ENCODE results near the gene C1orf56. TPM values are rescaled to one million over a fixed set of nuclear protein-coding genes. Genes with fewer than 3 reads are reported as not detected.

Gene C1orf56
- total RNA-seq: 1 to 10 TPM; 1.3 TPM

DNA sequence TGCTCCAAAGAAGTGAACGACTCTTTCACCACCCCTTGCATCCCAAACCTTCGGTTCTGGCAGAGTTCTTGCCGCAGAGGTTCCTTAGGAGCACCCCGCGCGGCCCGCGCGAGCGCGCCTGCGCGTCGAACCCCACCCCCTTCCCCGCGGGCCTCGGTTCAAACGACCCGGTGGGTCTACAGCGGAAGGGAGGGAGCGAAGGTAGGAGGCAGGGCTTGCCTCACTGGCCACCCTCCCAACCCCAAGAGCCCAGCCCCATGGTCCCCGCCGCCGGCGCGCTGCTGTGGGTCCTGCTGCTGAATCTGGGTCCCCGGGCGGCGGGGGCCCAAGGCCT is at the start of gene C1orf56:
C1orf56 (plus strand) TSS at position 161 of the 334 bp plus-strand sequence; CDS start at position 258, 97 bp downstream.
- H3K27me3 Mint-ChIP-seq (ENCODE audit: low read depth): no peaks in the 10 kb centered on the region
- H3K36me3 Mint-ChIP-seq (ENCODE audit: low read depth): peaks cover 28% of the 10 kb centered on the region
- ChIA-PET POLR2A (interaction anchor here (1.0 to 4.0 kb wide), 7 partner anchors 11 to 299 kb away, joined by 3 to 32 read pairs (median 4); partner anchors contain the start of genes CDC42SE1, MINDY1, MLLT11 and RFX5), CTCF (interaction anchor here (0.7 to 7.8 kb wide), 14 partner anchors 9 to 204 kb away, joined by 3 to 77 read pairs (median 5); partner anchors contain the start of genes ANXA9, CDC42SE1, MINDY1 and MLLT11)
- peak within 1 kb of the TSS; percentile 89 for H3K4me3 Mint-ChIP-seq
- H3K9me3 Mint-ChIP-seq (ENCODE audit: insufficient read depth): no peaks in the 10 kb centered on the region
- peaks cover 53% of the 10 kb centered on the region for H3K4me1 Mint-ChIP-seq (ENCODE audit: low read depth)
- DNase-seq: peak; percentile 68
- ATAC-seq: peak; percentile 64
- H3K27ac Mint-ChIP-seq: peak within 1 kb of the TSS; percentile 90

DNA sequence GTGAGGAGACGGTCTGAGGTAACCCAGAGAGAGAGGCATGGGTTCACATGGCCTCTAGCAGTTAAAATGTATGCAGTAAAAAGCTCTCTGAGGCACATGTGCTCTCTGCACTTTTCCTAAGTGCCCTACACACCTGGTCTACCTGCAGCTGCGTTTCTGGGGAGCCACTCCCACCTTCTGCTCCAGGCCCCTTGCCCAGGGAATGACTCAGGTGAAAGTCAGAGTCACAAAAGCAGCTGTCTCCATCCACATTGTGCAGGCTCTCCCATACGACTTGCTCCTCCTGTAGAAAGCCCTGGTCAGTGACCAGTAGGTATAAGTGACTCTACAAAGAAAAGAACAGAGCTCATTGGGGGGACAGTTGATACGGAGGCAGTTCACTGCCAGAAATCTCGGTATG is 49.6 kb upstream of the C1orf56 start:
- no peak for DNase-seq
- H3K4me1 Mint-ChIP-seq (ENCODE audit: low read depth): peaks cover 34% of the 10 kb centered on the region
- H3K36me3 Mint-ChIP-seq (ENCODE audit: low read depth): peaks cover 33% of the 10 kb centered on the region
- no peak overlapping the region for H3K27ac Mint-ChIP-seq
- POLR2A ChIA-PET: interaction anchor here (0.9 to 1.5 kb wide), 3 partner anchors 8 to 60 kb away, joined by 3 to 6 read pairs (median 4); partner anchors contain the start of gene MINDY1
- H3K9me3 Mint-ChIP-seq (ENCODE audit: insufficient read depth): no peaks in the 10 kb centered on the region
- CTCF ChIA-PET: interaction anchor here (0.6 to 10.1 kb wide), 4 partner anchors 7 to 532 kb away, joined by 3 to 164 read pairs (median 48); partner anchors contain the start of genes ANXA9 and MINDY1
- H3K27me3 Mint-ChIP-seq (ENCODE audit: low read depth): no peaks in the 10 kb centered on the region
- H3K4me3 Mint-ChIP-seq: no peak overlapping the region
- no peak for ATAC-seq

DNA sequence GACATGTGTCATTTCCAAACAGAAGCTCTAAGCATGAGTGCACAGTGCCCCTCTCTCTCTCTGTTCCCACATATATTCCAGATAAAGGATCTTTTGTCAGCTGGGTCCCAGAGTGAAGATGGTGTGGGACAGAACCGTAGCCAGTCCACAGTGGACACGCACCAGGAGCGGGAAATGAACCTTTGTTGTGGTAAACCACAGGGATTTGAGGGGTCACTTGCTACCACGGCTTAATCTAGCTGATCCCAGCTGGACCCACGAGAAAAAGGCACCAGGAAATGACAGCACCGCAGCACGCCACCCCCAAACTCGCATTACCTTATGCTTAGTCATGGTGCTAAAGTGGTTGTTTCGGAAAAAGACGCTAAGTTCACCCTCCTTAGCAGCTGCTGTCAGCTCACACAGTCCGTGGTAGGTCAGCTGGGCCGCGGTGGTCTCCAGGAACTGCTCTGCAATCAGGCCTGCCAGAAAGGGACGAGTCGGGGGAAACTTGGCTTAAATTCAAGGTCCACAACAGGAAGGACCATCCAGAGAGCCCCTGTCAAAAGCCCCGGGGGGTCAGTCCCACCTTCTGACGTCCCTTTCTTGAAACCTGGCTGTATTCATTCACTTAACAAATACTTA is 48.4 kb upstream of the C1orf56 start:
- H3K4me3 Mint-ChIP-seq: no peak overlapping the region
- POLR2A ChIA-PET: no interaction called here
- no peak for DNase-seq
- peaks cover 44% of the 10 kb centered on the region for H3K4me1 Mint-ChIP-seq (ENCODE audit: low read depth)
- no peaks in the 10 kb centered on the region for H3K27me3 Mint-ChIP-seq (ENCODE audit: low read depth)
- no peaks in the 10 kb centered on the region for H3K9me3 Mint-ChIP-seq (ENCODE audit: insufficient read depth)
- CTCF ChIA-PET: interaction anchor here (0.8 to 10.1 kb wide), 3 partner anchors 13 to 302 kb away, joined by 3 to 164 read pairs (median 6); partner anchors contain the start of genes ANXA9 and GOLPH3L
- H3K27ac Mint-ChIP-seq: peak overlapping the region; percentile 11
- peaks cover 33% of the 10 kb centered on the region for H3K36me3 Mint-ChIP-seq (ENCODE audit: low read depth)
- no peak for ATAC-seq

DNA sequence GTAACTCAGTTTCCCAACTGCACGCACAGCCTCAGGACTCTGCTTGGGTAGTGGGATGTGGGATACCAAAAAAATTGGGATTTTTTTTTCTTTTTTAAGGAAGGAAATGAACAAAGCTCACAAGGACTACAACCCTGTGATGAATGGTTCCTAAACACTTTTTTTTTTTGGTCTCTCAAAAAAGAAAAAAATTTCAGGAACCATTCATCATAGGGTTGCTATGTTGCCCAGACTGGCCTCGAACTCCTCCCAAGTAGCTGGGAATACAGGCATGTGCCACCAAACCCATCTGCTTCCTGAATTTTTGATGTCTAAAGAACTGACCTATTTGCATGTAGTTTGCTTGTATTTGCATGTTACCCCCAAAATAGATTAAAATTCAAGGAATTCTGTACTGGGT is 47.6 kb upstream of the C1orf56 start:
- Mint-ChIP-seq H3K9me3 (ENCODE audit: insufficient read depth) (no peaks in the 10 kb centered on the region), H3K36me3 (ENCODE audit: low read depth) (peaks cover 33% of the 10 kb centered on the region), H3K4me3 (no peak overlapping the region), H3K27ac (no peak overlapping the region), H3K4me1 (ENCODE audit: low read depth) (peaks cover 51% of the 10 kb centered on the region), H3K27me3 (ENCODE audit: low read depth) (no peaks in the 10 kb centered on the region)
- ChIA-PET CTCF (interaction anchor here (1.2 to 10.1 kb wide), 2 partner anchors 12 to 17 kb away, joined by 6 to 164 read pairs; partner anchors contain the start of gene ANXA9), POLR2A (no interaction called here)
- ATAC-seq (no peak), DNase-seq (no peak)

- Mint-ChIP-seq H3K9me3 (ENCODE audit: insufficient read depth) (no peaks in the 10 kb centered on the region), H3K4me1 (ENCODE audit: low read depth) (peaks cover 53% of the 10 kb centered on the region), H3K27ac (no peak overlapping the region), H3K27me3 (ENCODE audit: low read depth) (no peaks in the 10 kb centered on the region), H3K36me3 (ENCODE audit: low read depth) (peaks cover 33% of the 10 kb centered on the region), H3K4me3 (no peak overlapping the region)
- DNase-seq (no peak), ATAC-seq (no peak)
- CTCF ChIA-PET: interaction anchor here (3.6 to 10.1 kb wide), 2 partner anchors 17 to 24 kb away, joined by 11 to 164 read pairs; partner anchors contain the start of gene ANXA9
- POLR2A ChIA-PET: interaction anchor here (0.5 kb wide), 1 partner anchor 54 kb away, joined by 3 read pairs; no protein-coding TSS in a partner anchor
Observed at GRCh38 chr1:151000408-151000807, 47.1 kb upstream of the C1orf56 start.

GRCh38 chr1:151001602-151002001 is 45.9 kb upstream of the C1orf56 start:
- H3K4me1 Mint-ChIP-seq (ENCODE audit: low read depth): peaks cover 59% of the 10 kb centered on the region
- no peak for DNase-seq
- no peak for ATAC-seq
- H3K27me3 Mint-ChIP-seq (ENCODE audit: low read depth): no peaks in the 10 kb centered on the region
- peaks cover 33% of the 10 kb centered on the region for H3K36me3 Mint-ChIP-seq (ENCODE audit: low read depth)
- no peak overlapping the region for H3K27ac Mint-ChIP-seq
- CTCF ChIA-PET: interaction anchor here (0.7 to 10.1 kb wide), 4 partner anchors 18 to 98 kb away, joined by 3 to 164 read pairs (median 7); partner anchors contain the start of gene ANXA9
- POLR2A ChIA-PET: no interaction called here
- no peaks in the 10 kb centered on the region for H3K9me3 Mint-ChIP-seq (ENCODE audit: insufficient read depth)
- H3K4me3 Mint-ChIP-seq: no peak overlapping the region

GRCh38 chr1:151002051-151002450 is 45.5 kb upstream of the C1orf56 start:
- H3K4me3 Mint-ChIP-seq: no peak overlapping the region
- ATAC-seq (no peak), DNase-seq (no peak)
- H3K27me3 Mint-ChIP-seq (ENCODE audit: low read depth): no peaks in the 10 kb centered on the region
- H3K9me3 Mint-ChIP-seq (ENCODE audit: insufficient read depth): no peaks in the 10 kb centered on the region
- ChIA-PET CTCF (interaction anchor here (0.9 to 10.1 kb wide), 5 partner anchors 6 to 98 kb away, joined by 3 to 164 read pairs (median 60); partner anchors contain the start of gene ANXA9), POLR2A (no interaction called here)
- peaks cover 63% of the 10 kb centered on the region for H3K4me1 Mint-ChIP-seq (ENCODE audit: low read depth)
- H3K27ac Mint-ChIP-seq: no peak overlapping the region
- peaks cover 31% of the 10 kb centered on the region for H3K36me3 Mint-ChIP-seq (ENCODE audit: low read depth)

- Mint-ChIP-seq H3K4me1 (ENCODE audit: low read depth) (peaks cover 69% of the 10 kb centered on the region), H3K27me3 (ENCODE audit: low read depth) (no peaks in the 10 kb centered on the region), H3K9me3 (ENCODE audit: insufficient read depth) (no peaks in the 10 kb centered on the region), H3K36me3 (ENCODE audit: low read depth) (peaks cover 28% of the 10 kb centered on the region), H3K4me3 (peak overlapping the region; percentile 39), H3K27ac (peak overlapping the region; percentile 80)
- ChIA-PET CTCF (interaction anchor here (1.2 to 5.9 kb wide), 5 partner anchors 7 to 236 kb away, joined by 3 to 94 read pairs (median 11); partner anchors contain the start of gene ANXA9), POLR2A (no interaction called here)
- DNase-seq (no peak), ATAC-seq (no peak)
Observed at GRCh38 chr1:151002611-151003010, 44.9 kb upstream of the C1orf56 start.

DNA sequence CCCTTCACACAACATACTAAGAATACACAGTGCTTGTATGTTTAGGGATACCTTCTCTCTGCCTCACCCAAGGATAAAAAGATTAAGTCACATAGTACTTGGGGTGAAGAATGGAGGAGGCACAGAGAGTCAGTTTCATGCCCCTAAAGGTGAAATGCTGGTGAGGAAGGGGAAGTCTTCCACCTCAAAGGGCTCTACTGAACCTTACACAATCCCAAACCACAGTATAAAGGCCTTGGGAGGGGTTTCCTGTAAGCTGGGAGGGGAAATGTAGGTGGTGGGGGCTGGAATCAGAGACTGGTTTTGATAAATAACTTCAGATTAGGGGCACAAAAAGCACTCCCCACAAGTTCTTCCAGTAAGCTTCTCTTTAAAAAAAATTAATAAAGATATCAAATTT is 44.4 kb upstream of the C1orf56 start:
- ATAC-seq: no peak
- DNase-seq: no peak

GRCh38 chr1:151005729-151006319 is 41.7 kb upstream of the C1orf56 start:
- H3K36me3 Mint-ChIP-seq (ENCODE audit: low read depth): peaks cover 18% of the 10 kb centered on the region
- POLR2A ChIA-PET: interaction anchor here (0.6 to 2.0 kb wide), 15 partner anchors 8 to 1558 kb away, joined by 3 to 8 read pairs (median 4); partner anchors contain the start of genes APH1A, C1orf56, CERS2 and GOLPH3L
- DNase-seq: no peak

More for the DNA sequence above, 44.4 kb upstream of the C1orf56 start:
- ChIA-PET POLR2A (interaction anchor here (0.9 kb wide), 1 partner anchor 30 kb away, joined by 4 read pairs; no protein-coding TSS in a partner anchor), CTCF (interaction anchor here (0.6 to 5.9 kb wide), 6 partner anchors 7 to 425 kb away, joined by 3 to 94 read pairs (median 8); partner anchors contain the start of gene ANXA9)
- H3K27me3 Mint-ChIP-seq (ENCODE audit: low read depth): no peaks in the 10 kb centered on the region
- peak overlapping the region; percentile 80 for H3K27ac Mint-ChIP-seq
- peaks cover 28% of the 10 kb centered on the region for H3K36me3 Mint-ChIP-seq (ENCODE audit: low read depth)
- H3K4me3 Mint-ChIP-seq: peak overlapping the region; percentile 39
- H3K4me1 Mint-ChIP-seq (ENCODE audit: low read depth): peaks cover 74% of the 10 kb centered on the region
- H3K9me3 Mint-ChIP-seq (ENCODE audit: insufficient read depth): no peaks in the 10 kb centered on the region

DNA sequence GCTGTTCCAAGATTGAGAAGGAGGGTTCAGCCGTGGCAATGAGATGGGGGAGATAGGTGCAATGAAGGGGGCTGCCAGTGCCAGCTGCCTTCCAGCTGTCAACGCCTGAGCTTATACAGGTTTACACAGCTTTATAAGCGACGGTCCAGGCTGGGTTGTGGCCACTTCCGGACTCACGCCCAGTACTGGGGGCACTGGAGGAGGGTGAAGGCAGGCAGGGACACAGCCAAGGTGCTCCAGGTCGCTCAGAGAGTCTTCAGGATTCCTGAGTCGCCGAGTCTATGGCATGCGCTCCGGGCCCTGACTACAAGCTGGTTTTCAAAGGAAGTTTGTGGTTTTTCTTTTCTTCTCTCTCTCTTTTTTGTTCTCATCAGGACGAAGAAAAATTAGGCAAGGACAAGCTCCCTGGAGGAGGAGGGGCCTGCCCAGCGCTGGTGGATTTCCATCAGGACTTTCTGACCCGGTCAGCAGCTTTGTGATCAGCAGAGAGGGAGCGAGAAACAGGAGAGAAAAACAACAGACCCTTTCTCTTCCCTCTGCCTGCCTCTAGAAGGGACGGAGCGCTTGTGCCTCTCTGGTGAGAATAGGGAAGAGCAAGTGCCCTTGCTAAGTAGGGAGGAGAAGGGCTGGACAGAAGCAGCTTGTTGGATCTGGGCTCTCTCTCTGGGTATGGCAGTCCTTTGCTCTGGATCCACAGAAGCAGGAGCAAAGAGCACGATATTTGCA is 41.1 kb upstream of the C1orf56 start, which contains the start of gene MINDY1:
MINDY1 (minus strand) TSS at position 576 of the 726 bp plus-strand sequence. CDS start 4,285 bp downstream, outside the sequence.
- Mint-ChIP-seq H3K4me1 (ENCODE audit: low read depth) (peaks cover 86% of the 10 kb centered on the region), H3K27me3 (ENCODE audit: low read depth) (no peaks in the 10 kb centered on the region), H3K27ac (peak within 1 kb of the TSS; percentile 91), H3K9me3 (ENCODE audit: insufficient read depth) (no peaks in the 10 kb centered on the region), H3K36me3 (ENCODE audit: low read depth) (peaks cover 14% of the 10 kb centered on the region), H3K4me3 (peak within 1 kb of the TSS; percentile 98)
- DNase-seq (peak; percentile 53), ATAC-seq (peak; percentile 25)
- ChIA-PET POLR2A (interaction anchor here (0.6 to 2.0 kb wide), 15 partner anchors 8 to 1557 kb away, joined by 3 to 8 read pairs (median 4); partner anchors contain the start of genes APH1A, C1orf56, CERS2 and GOLPH3L), CTCF (interaction anchor here (0.7 to 5.9 kb wide), 21 partner anchors 11 to 446 kb away, joined by 3 to 94 read pairs (median 6); partner anchors contain the start of genes ANXA9, C1orf56, CDC42SE1 and GABPB2)

More at GRCh38 chr1:151005729-151006319, 41.7 kb upstream of the C1orf56 start:
- no peaks in the 10 kb centered on the region for H3K9me3 Mint-ChIP-seq (ENCODE audit: insufficient read depth)
- CTCF ChIA-PET: interaction anchor here (1.0 to 5.9 kb wide), 22 partner anchors 10 to 446 kb away, joined by 3 to 94 read pairs (median 6); partner anchors contain the start of genes ANXA9, C1orf56, CDC42SE1 and GABPB2
- H3K27ac Mint-ChIP-seq: peak overlapping the region; percentile 91
- H3K4me3 Mint-ChIP-seq: peak overlapping the region; percentile 98
- ATAC-seq: no peak
- H3K4me1 Mint-ChIP-seq (ENCODE audit: low read depth): peaks cover 80% of the 10 kb centered on the region
- no peaks in the 10 kb centered on the region for H3K27me3 Mint-ChIP-seq (ENCODE audit: low read depth)

All from activated CD8-positive, alpha-beta T cell treated with anti-CD3 and anti-CD28 coated beads, Interleukin-2, amount 10 ng/mL, durations not matched to agents 7 days and 5 days (primary cell).